Measurements from ENCODE around the gene TMEM232. TPM values are rescaled to one million over a fixed set of nuclear protein-coding genes. Genes with fewer than 3 reads are reported as not detected.

Gene TMEM232
- total RNA-seq, 4 donors from 2014 or later = 0.82 TPM; not detected in 3

DNA sequence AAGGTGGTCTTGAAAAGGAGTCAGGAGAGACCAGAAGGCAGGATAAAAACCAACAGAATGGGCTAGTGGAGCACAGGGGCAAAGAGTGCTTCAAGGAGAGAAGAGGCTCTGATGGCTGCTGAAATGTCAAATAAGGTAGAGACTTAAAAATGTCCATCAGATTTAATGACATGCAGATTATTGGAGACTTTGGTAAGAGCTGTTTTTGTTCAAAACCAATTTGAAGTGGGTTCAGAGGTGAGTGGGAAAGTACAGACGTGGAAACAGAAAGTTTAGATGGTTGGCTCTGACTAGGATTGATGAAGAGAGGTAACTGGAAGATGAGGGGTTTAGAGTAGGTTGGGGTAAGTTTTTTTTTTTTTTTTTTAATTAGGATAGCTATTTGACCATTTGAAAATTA lies 26.5 kb upstream of the TMEM232 start:
- no peaks in the 10 kb centered on the region for H3K27me3 ChIP-seq
- in situ Hi-C loops (cut with MboI; ENCODE audit: low sequenced_read_pairs in 4 of 4) = loop anchor here in 3 of 4 donors (25.0 kb wide), 3 partner anchors 309 to 359 kb away; partner anchors contain the start of genes TSLP (in 1 of the 3) and WDR36 (in 1 of the 3)
- DNase-seq (no peak), ATAC-seq (no peak)
- intact Hi-C loops (cut with DNase I; ENCODE audit: low total_unique reads) = no loop called here
- TF ChIP-seq, protein P1, sequence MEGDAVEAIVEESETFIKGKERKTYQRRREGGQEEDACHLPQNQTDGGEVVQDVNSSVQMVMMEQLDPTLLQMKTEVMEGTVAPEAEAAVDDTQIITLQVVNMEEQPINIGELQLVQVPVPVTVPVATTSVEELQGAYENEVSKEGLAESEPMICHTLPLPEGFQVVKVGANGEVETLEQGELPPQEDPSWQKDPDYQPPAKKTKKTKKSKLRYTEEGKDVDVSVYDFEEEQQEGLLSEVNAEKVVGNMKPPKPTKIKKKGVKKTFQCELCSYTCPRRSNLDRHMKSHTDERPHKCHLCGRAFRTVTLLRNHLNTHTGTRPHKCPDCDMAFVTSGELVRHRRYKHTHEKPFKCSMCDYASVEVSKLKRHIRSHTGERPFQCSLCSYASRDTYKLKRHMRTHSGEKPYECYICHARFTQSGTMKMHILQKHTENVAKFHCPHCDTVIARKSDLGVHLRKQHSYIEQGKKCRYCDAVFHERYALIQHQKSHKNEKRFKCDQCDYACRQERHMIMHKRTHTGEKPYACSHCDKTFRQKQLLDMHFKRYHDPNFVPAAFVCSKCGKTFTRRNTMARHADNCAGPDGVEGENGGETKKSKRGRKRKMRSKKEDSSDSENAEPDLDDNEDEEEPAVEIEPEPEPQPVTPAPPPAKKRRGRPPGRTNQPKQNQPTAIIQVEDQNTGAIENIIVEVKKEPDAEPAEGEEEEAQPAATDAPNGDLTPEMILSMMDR (IDR thresholded peaks at IDR 0.05 in 4 of 5, conservative IDR thresholded peaks at IDR 0.05 in 1 of 5) = no peak
- TF ChIP-seq POLR2A (IDR thresholded peaks at IDR 0.05) = no peak
- no peak overlapping the region for H3K4me3 ChIP-seq
- no peaks in the 10 kb centered on the region for H3K4me1 ChIP-seq
- peaks cover 5 to 43% of the 10 kb centered on the region in 2 donors for H3K36me3 ChIP-seq
- H3K27ac ChIP-seq = no peak overlapping the region
- H3K9me3 ChIP-seq = no peaks in the 10 kb centered on the region

DNA sequence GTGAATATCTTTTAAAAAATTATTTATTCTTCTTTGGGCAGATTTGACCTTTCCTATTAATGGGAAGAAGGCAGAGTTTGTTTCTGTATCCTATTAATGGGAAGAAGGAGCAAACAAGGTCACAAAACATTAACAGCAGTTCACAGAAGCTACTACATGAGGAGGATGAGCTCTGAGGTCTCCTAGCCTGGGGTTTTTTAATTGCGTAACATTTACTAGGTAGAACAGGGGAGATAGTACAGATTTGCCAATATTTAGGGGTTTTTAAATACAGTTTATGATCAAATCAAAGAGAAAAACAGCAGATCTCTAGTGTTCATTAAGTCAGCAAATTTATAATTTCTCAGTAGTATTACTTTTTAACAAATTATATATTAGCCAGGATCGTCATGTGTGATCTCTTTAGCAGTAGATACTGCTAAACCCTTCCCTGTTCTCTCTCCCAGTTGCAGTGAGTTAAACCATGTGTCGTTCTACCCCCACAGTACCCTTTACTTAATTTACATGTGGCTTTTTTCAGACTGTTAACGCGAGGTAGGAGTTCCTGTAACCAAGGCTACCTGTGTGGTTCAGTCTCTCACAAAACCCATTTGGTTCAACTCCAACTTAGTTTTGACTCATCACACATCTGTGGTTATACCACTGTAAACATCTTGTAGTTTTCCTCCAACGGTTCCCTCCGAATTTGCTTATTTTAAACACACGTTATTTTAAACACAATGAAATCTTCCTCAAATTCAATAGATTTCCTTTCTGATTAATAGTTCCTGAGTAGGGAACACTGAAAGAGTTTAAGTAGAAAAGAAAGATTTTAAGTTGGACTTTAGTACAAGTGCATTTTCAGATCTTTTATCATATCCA lies 25.7 kb upstream of the TMEM232 start:
- Histone ChIP-seq H3K27me3 (no peaks in the 10 kb centered on the region), H3K4me3 (no peak overlapping the region), H3K4me1 (no peaks in the 10 kb centered on the region), H3K36me3 (peaks cover 5 to 43% of the 10 kb centered on the region in 2 donors), H3K9me3 (no peaks in the 10 kb centered on the region), H3K27ac (no peak overlapping the region)
- in situ Hi-C loops (cut with MboI; ENCODE audit: low sequenced_read_pairs in 4 of 4) (loop anchor here in 3 of 4 donors (25.0 kb wide), 3 partner anchors 310 to 360 kb away; partner anchors contain the start of genes TSLP (in 1 of the 3) and WDR36 (in 1 of the 3)), intact Hi-C loops (cut with DNase I; ENCODE audit: low total_unique reads) (no loop called here)
- no peak for TF ChIP-seq POLR2A (IDR thresholded peaks at IDR 0.05)
- TF ChIP-seq, protein P1 (IDR thresholded peaks at IDR 0.05 in 4 of 5, conservative IDR thresholded peaks at IDR 0.05 in 1 of 5) = no peak
- no peak for DNase-seq
- ATAC-seq = no peak

DNA sequence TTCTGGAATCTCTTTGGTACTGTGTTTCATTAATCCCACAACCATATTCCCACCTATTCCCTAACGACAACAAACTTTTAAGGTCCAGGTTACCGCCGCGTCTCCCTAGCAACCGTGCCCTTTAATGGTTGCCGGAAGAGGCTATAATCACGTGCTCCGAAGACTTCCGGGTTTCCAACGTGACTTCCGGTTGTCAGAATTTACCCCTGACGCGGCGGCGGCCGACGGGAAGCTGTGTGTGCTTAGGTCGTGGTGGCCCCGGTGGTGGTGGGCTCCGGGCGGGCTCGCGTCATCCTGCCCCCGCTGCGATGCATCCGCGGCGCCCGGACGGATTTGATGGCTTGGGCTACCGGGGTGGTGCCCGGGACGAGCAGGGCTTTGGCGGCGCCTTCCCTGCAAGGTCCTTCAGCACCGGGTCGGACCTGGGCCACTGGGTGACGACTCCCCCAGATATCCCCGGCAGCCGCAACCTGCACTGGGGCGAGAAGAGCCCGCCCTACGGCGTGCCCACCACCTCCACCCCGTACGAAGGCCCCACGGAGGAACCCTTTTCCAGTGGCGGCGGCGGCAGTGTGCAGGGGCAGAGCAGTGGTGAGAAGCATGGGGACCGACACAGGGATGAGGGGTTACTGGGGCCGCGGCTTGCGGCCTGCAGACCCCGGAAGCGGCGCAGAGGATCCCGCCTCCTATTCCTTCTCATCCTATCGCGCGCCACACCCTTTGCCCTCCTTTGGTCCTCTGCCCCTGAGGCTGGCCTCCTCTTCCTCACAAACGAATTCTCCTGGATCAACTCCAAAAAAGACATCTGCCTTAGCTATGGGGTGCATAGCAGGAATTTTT lies 12.6 kb upstream of the TMEM232 start, which contains the start of gene SLC25A46:
TSS of gene SLC25A46 (plus strand) at position 196 of the 840 bp plus-strand sequence. CDS start at position 309, 113 bp downstream.
- intact Hi-C loops (cut with DNase I; ENCODE audit: low total_unique reads) (loop anchor here (2.0 to 10.0 kb wide), 5 partner anchors 354 to 1994 kb away; partner anchors contain the start of genes FER, NREP and WDR36), in situ Hi-C loops (cut with MboI; ENCODE audit: low sequenced_read_pairs in 4 of 4) (loop anchor here in 1 of 4 donors (25.0 kb wide), 2 partner anchors 348 to 1423 kb away; partner anchors contain the start of gene WDR36)
- TF ChIP-seq, protein P1 (IDR thresholded peaks at IDR 0.05 in 4 of 5, conservative IDR thresholded peaks at IDR 0.05 in 1 of 5) = no peak
- peak; percentile 46 to 60 for TF ChIP-seq POLR2A (IDR thresholded peaks at IDR 0.05)

GRCh38 chr5:110738503-110738811 lies 12.0 kb upstream of the TMEM232 start:
- in situ Hi-C loops (cut with MboI; ENCODE audit: low sequenced_read_pairs in 4 of 4) (loop anchor here in 1 of 4 donors (25.0 kb wide), 2 partner anchors 349 to 1424 kb away; partner anchors contain the start of gene WDR36), intact Hi-C loops (cut with DNase I; ENCODE audit: low total_unique reads) (loop anchor here (2.0 to 10.0 kb wide), 5 partner anchors 354 to 1994 kb away; partner anchors contain the start of genes FER, NREP and WDR36)

More for the DNA sequence above, 12.6 kb upstream of the TMEM232 start, which contains the start of gene SLC25A46:
- Histone ChIP-seq H3K4me3 (peak within 1 kb of the TSS; percentile 83 to 100 (median 95)), H3K9me3 (no peaks in the 10 kb centered on the region), H3K27me3 (peaks cover 0 to 2% (median 0%) of the 10 kb centered on the region in 3 donors), H3K27ac (peak within 1 kb of the TSS; percentile 88 to 93 (median 91)), H3K4me1 (peaks cover 10 to 16% of the 10 kb centered on the region in 2 donors), H3K36me3 (peaks cover 0 to 4% of the 10 kb centered on the region in 2 donors)
- ATAC-seq (peak; percentile 99 to 100), DNase-seq (peak; percentile 70 to 81)

More at GRCh38 chr5:110738503-110738811, 12.0 kb upstream of the TMEM232 start:
- Histone ChIP-seq H3K36me3 (no peaks in the 10 kb centered on the region), H3K27ac (peak overlapping the region; percentile 88 to 93 (median 91)), H3K4me1 (peaks cover 10 to 16% of the 10 kb centered on the region in 2 donors), H3K27me3 (peaks cover 0 to 2% (median 0%) of the 10 kb centered on the region in 3 donors), H3K4me3 (peak overlapping the region; percentile 83 to 100 (median 95)), H3K9me3 (no peaks in the 10 kb centered on the region)
- DNase-seq = no peak
- ATAC-seq = peak; percentile 61 to 64
- TF ChIP-seq POLR2A (IDR thresholded peaks at IDR 0.05) = no peak
- TF ChIP-seq, protein P1 (IDR thresholded peaks at IDR 0.05 in 4 of 5, conservative IDR thresholded peaks at IDR 0.05 in 1 of 5) = no peak
